ENCODE results near the gene LRIT2.

DNA sequence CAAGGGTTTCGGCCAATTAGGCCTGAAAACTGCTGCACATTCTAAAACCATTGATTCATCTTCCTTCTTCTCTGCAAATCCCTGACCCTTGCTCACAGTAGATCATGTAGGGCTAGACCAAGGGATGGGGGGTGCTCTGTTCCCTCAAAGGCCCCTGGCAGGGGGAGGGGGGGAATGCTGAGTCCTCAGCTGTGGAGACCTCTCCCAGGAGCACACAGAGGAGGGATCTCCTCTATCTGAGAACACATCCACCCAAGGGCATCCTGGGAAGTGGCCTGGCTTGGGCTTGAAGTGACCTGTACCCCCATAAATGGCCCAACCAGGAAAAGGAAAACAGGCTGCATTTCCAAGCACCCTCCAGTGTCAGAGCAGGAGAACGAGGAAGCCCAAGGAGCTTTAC lies 32.0 kb downstream of the LRIT2 start:
- TF ChIP-seq CTCF (IDR thresholded peaks at IDR 0.05; ENCODE audit: poor library complexity, severe bottlenecking) (no peak), REST (IDR thresholded peaks at IDR 0.05; ENCODE audit: borderline replicate concordance) (no peak), TAF1 (IDR thresholded peaks at IDR 0.05; ENCODE audit: low read depth) (no peak), POLR2AphosphoS5 (IDR thresholded peaks at IDR 0.05) (no peak), EZH2 (IDR thresholded peaks at IDR 0.05; ENCODE audit: borderline replicate concordance, insufficient read depth, low read length, poor library complexity, severe bottlenecking) (no peak), EP300 (conservative IDR thresholded peaks at IDR 0.05; ENCODE audit: poor library complexity, severe bottlenecking) (no peak), MXI1 (conservative IDR thresholded peaks at IDR 0.05; ENCODE audit: poor library complexity, severe bottlenecking) (no peak), RAD21 (conservative IDR thresholded peaks at IDR 0.05) (no peak), SMC3 (conservative IDR thresholded peaks at IDR 0.05; ENCODE audit: poor library complexity) (no peak)

Measured in neural cell (in vitro differentiated cells).